Thoracic aorta (tissue), 2 donors: ENCODE measurements around the gene HOXB8. TPM values are rescaled to one million over a fixed set of nuclear protein-coding genes. Genes with fewer than 3 reads are reported as not detected.
A peak's percentile ranks its signal among the peaks of the same experiment; 100 is the strongest.

Experiments used
- ATAC-seq: fragments of 150-250 bp; one replicate; pipeline ENCODE4 v1.8.0; 2017; ENCODE audit warnings: low read depth; ENCODE audit not compliant: insufficient number of reproducible peaks, low FRiP score
- DNase-seq: peaks from one replicate; pipeline ENCODE4 v3.0.0-alpha.2; 2020; ENCODE audit warnings: low spot score
- H3K27ac ChIP-seq, 2 donors: fragments of 200-600 bp; sonication (generic); 1 replicate in 1 of 2; 2 replicates in 1 of 2; pipeline ENCODE4 v1.5.1; 2016; ENCODE audit warnings: mild to moderate bottlenecking in 2 of 2, moderate library complexity in 2 of 2
- H3K27me3 ChIP-seq: fragments of 200-600 bp; sonication (generic); replicated peaks from 2 replicates; pipeline ENCODE4 v1.6.0; 2016; ENCODE audit warnings: mild to moderate bottlenecking; ENCODE audit not compliant: insufficient read depth
- H3K36me3 ChIP-seq: fragments of 200-600 bp; sonication (generic); one replicate; pipeline ENCODE4 v1.5.1; 2016
- H3K4me1 ChIP-seq, 2 donors: fragments of 200-600 bp; sonication (generic); 1 replicate in 1 of 2; 2 replicates in 1 of 2; pipeline versions ENCODE4 v1.5.1 to v1.6.0; 2016; ENCODE audit warnings: low read depth in 2 of 2, mild to moderate bottlenecking in 1 of 2; ENCODE audit not compliant: control insufficient read depth in 1 of 2
- H3K4me3 ChIP-seq: fragments of 200-600 bp; sonication (generic); 2 replicates; pipeline ENCODE4 v1.5.1; 2016; ENCODE audit warnings: mild to moderate bottlenecking
- H3K9me3 ChIP-seq: fragments of 200-600 bp; sonication (generic); 2 replicates; pipeline ENCODE4 v1.5.1; 2016
- CTCF ChIP-seq: fragments of 200-600 bp; sonication (generic); IDR thresholded peaks from one replicate; pipeline ENCODE4 v1.5.1; 2019; ENCODE audit warnings: antibody characterized with exemption
- total RNA-seq, 2 donors: library from RNA; depleted of rRNA; stranded (reverse); fragments of >200 nt; gene quantifications; one replicate each; pipeline versions ENCODE4 v1.1.0 to v1.2.3, GENCODE V29; 2016

The HOXB8 gene
- total RNA-seq, 2 donors from 2014 or later: 1.4 TPM; not detected in 1

DNA sequence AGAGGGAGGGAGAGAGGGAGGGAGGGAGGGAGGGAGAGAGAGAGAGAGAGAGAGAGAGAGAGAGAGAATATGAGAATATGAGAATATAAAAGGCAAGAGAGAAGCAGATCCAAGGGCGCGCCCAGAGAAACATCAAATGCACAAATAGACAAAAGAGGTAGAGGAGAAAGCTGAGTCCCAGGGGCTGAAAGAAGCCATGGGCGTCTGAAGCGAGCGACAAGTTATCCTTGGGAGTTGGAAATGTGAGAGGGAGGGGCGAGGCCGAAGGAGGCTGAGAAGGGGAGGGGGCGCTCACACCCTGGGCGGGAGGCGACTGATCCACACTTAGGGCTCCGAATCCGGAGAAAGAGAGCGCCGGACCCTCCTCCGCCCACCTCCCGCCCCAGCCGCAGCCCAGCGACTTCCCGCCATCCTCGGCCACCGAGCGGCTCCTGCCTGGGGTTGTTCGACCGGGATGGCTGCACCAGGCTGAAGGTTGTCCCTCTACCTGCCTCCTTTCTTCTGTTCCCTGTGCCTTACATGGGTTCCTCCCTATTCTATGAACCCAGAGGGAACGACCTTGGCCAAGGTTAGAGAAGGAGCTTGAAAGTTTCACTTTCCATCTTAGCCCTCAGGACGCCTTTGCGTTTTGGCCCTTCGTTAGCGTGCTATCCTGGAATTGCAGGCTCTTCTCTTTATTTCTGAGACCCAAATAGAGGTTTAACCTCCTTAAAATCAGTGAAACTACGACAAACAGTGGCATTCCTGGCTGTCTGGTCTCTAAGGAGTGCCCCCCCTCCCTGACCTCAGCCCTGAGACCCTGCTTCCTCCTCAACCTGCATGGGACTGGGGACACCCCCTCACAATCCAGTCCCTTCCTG, 32.2 kb upstream of the HOXB8 start:
- H3K27me3 ChIP-seq: peaks cover 17% of the 10 kb centered on the region
- no peak for ATAC-seq
- no peak for DNase-seq
- peak overlapping the region; percentile 66 for H3K4me3 ChIP-seq
- H3K4me1 ChIP-seq: peaks cover 7 to 10% of the 10 kb centered on the region in 2 donors
- no peaks in the 10 kb centered on the region for H3K9me3 ChIP-seq
- TF ChIP-seq CTCF: no peak
- H3K27ac ChIP-seq: no peak overlapping the region
- H3K36me3 ChIP-seq: no peaks in the 10 kb centered on the region

- ATAC-seq (no peak), DNase-seq (no peak)
- H3K4me1 ChIP-seq: peaks cover 7 to 10% of the 10 kb centered on the region in 2 donors
- H3K36me3 ChIP-seq: no peaks in the 10 kb centered on the region
- H3K27me3 ChIP-seq: peaks cover 17% of the 10 kb centered on the region
- H3K9me3 ChIP-seq: no peaks in the 10 kb centered on the region
- no peak overlapping the region for H3K27ac ChIP-seq
- H3K4me3 ChIP-seq: peak overlapping the region; percentile 66
- no peak for TF ChIP-seq CTCF
Observed at GRCh38 chr17:48646183-48647102, 31.4 kb upstream of the HOXB8 start.

- TF ChIP-seq CTCF: no peak
- H3K4me3 ChIP-seq: no peak overlapping the region
- no peaks in the 10 kb centered on the region for H3K36me3 ChIP-seq
Observed at GRCh38 chr17:48645639-48646182, 30.6 kb upstream of the HOXB8 start.

DNA sequence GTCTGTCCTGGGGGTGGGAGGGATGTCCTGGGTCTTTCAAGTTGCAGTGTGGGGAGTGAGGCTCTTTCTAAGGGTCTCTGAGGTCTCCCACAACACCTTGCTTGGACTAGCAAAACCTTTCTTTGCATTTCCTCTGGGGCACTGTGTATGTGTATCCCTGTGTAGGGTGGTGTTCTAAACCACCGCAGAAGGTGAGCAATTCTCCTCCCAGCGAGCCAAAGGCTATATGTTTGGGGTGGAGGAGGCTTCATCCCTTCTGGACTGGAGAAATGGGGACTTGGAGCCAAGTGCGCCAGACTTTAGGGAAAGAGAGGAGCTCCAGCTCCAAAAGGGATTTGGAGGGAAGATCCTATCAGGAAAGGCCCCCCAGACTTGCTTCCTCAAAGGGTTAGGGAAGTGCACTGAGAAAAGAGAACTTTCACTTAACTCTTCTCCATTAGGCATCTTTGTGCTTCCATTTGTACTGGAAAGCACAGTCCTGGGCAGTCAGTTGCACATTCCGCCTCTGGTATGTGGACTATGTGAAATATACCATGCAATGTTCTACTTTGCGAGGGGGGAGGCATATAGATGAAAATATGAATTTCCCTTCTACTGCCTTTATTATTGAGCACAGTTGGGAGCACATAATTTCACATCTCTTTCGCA, 29.9 kb upstream of the HOXB8 start:
- H3K9me3 ChIP-seq: no peaks in the 10 kb centered on the region
- ATAC-seq (no peak), DNase-seq (no peak)
- no peak overlapping the region for H3K27ac ChIP-seq
- H3K36me3 ChIP-seq: no peaks in the 10 kb centered on the region
- no peak for TF ChIP-seq CTCF
- peaks cover 24% of the 10 kb centered on the region for H3K27me3 ChIP-seq
- H3K4me3 ChIP-seq: no peak overlapping the region
- H3K4me1 ChIP-seq: peaks cover 7 to 10% of the 10 kb centered on the region in 2 donors

More at GRCh38 chr17:48645639-48646182, 30.6 kb upstream of the HOXB8 start:
- peaks cover 23% of the 10 kb centered on the region for H3K27me3 ChIP-seq
- H3K27ac ChIP-seq: no peak overlapping the region
- DNase-seq (no peak), ATAC-seq (no peak)
- H3K4me1 ChIP-seq: peaks cover 7 to 10% of the 10 kb centered on the region in 2 donors
- no peaks in the 10 kb centered on the region for H3K9me3 ChIP-seq
